ENCODE data around the gene UBE2G2.

The UBE2G2 gene

GRCh38 chr21:44801468-44802395, at the start of gene UBE2G2:
UBE2G2 (minus strand) TSS chr21:44801820; CDS start chr21:44801748, 72 bp downstream.
- peak; percentile 67 to 72 for DNase-seq (ENCODE audit: low read depth in 2 of 2)

- DNase-seq (ENCODE audit: low read depth in 2 of 2): no peak
Observed at GRCh38 chr21:44850905-44851657, 49.5 kb upstream of the UBE2G2 start.

- DNase-seq (ENCODE audit: low read depth in 2 of 2): no peak
Observed at GRCh38 chr21:44850208-44850800, 48.7 kb upstream of the UBE2G2 start.

GRCh38 chr21:44849616-44850130, 48.1 kb upstream of the UBE2G2 start:
- DNase-seq (ENCODE audit: low read depth in 2 of 2): no peak

- no peak for DNase-seq (ENCODE audit: low read depth in 2 of 2)
Observed at GRCh38 chr21:44848821-44849521, 47.4 kb upstream of the UBE2G2 start.

- no peak for DNase-seq (ENCODE audit: low read depth in 2 of 2)
Observed at GRCh38 chr21:44847261-44848056, 45.8 kb upstream of the UBE2G2 start.

GRCh38 chr21:44846485-44847260, 45.1 kb upstream of the UBE2G2 start:
- DNase-seq (ENCODE audit: low read depth in 2 of 2): no peak

- no peak for DNase-seq (ENCODE audit: low read depth in 2 of 2)
Observed at GRCh38 chr21:44846224-44846484, 44.5 kb upstream of the UBE2G2 start.

- DNase-seq (ENCODE audit: low read depth in 2 of 2): no peak
Observed at GRCh38 chr21:44845418-44846223, 44.0 kb upstream of the UBE2G2 start.

- DNase-seq (ENCODE audit: low read depth in 2 of 2): no peak
Observed at GRCh38 chr21:44844256-44844655, 42.6 kb upstream of the UBE2G2 start.

GRCh38 chr21:44842721-44843445, 41.3 kb upstream of the UBE2G2 start:
- DNase-seq (ENCODE audit: low read depth in 2 of 2): no peak

- no peak for DNase-seq (ENCODE audit: low read depth in 2 of 2)
Observed at GRCh38 chr21:44842087-44842486, 40.5 kb upstream of the UBE2G2 start.

GRCh38 chr21:44840771-44841170, 39.2 kb upstream of the UBE2G2 start:
- DNase-seq (ENCODE audit: low read depth in 2 of 2): no peak

GRCh38 chr21:44838951-44839350, 37.3 kb upstream of the UBE2G2 start:
- no peak for DNase-seq (ENCODE audit: low read depth in 2 of 2)

- DNase-seq (ENCODE audit: low read depth in 2 of 2): no peak
Observed at GRCh38 chr21:44838039-44838895, 36.6 kb upstream of the UBE2G2 start.

- DNase-seq (ENCODE audit: low read depth in 2 of 2): no peak
Observed at GRCh38 chr21:44837537-44837936, 35.9 kb upstream of the UBE2G2 start.

GRCh38 chr21:44836666-44837471, 35.2 kb upstream of the UBE2G2 start:
- DNase-seq (ENCODE audit: low read depth in 2 of 2): no peak
